GM19467 (cell line): ENCODE measurements around the gene C1QTNF12.

ENCODE experiments used
- ATAC-seq: cut with Tn5 transposase; IDR thresholded peaks from one replicate; pipeline ENCODE4 v1.9.1; 2021; ENCODE audit warnings: mild to moderate bottlenecking, moderate library complexity; ENCODE audit not compliant: unreplicated experiment

C1QTNF12 gene

GRCh38 chr1:1281533-1282321, 35.2 kb upstream of the C1QTNF12 start:
- ATAC-seq = no peak

- ATAC-seq = no peak
These were observed 34.4 kb upstream of the C1QTNF12 start for GRCh38 chr1:1280782-1281481.

GRCh38 chr1:1279028-1279427, 32.5 kb upstream of the C1QTNF12 start:
- no peak for ATAC-seq

- no peak for ATAC-seq
These were observed 32.1 kb upstream of the C1QTNF12 start for GRCh38 chr1:1278620-1279019.

- no peak for ATAC-seq
These were observed 29.3 kb upstream of the C1QTNF12 start for GRCh38 chr1:1275836-1276235.

- no peak for ATAC-seq
These were observed 28.5 kb upstream of the C1QTNF12 start for GRCh38 chr1:1274931-1275431.

GRCh38 chr1:1274299-1274930, 27.9 kb upstream of the C1QTNF12 start:
- peak; percentile 8 for ATAC-seq

GRCh38 chr1:1273512-1274298, 27.2 kb upstream of the C1QTNF12 start, which contains the start of gene UBE2J2:
UBE2J2 (minus strand) TSS chr1:1273854; CDS start chr1:1267992, 5,862 bp downstream.
- peak; percentile 76 for ATAC-seq

GRCh38 chr1:1273209-1273511, 26.6 kb upstream of the C1QTNF12 start:
- ATAC-seq = no peak

- ATAC-seq = no peak
These were observed 26.1 kb upstream of the C1QTNF12 start for GRCh38 chr1:1272341-1273208.

- no peak for ATAC-seq
These were observed 24.3 kb upstream of the C1QTNF12 start for GRCh38 chr1:1270813-1271212.

GRCh38 chr1:1268284-1268682, 21.8 kb upstream of the C1QTNF12 start:
- no peak for ATAC-seq

GRCh38 chr1:1267488-1268283, 21.2 kb upstream of the C1QTNF12 start:
- no peak for ATAC-seq

GRCh38 chr1:1264868-1265272, 18.3 kb upstream of the C1QTNF12 start:
- ATAC-seq = no peak

- no peak for ATAC-seq
These were observed 17.5 kb upstream of the C1QTNF12 start for GRCh38 chr1:1264026-1264425.

- no peak for ATAC-seq
These were observed 16.2 kb upstream of the C1QTNF12 start for GRCh38 chr1:1262758-1263157.

- no peak for ATAC-seq
These were observed 15.5 kb upstream of the C1QTNF12 start for GRCh38 chr1:1262071-1262470.

GRCh38 chr1:1260843-1261560, 14.5 kb upstream of the C1QTNF12 start:
- no peak for ATAC-seq
